OCI-LY1 (cell line): ENCODE results near the gene ELMO1.

Experiments
- H2AFZ ChIP-seq: fragments of 200-600 bp; sonication (generic), shearing (Covaris generic); 2 replicates; pipeline ENCODE4 v1.6.0; 2014; ENCODE audit warnings: antibody characterized with exemption, mild to moderate bottlenecking, low read length
- H3F3A ChIP-seq: fragments of 200-600 bp; sonication (generic), shearing (Covaris generic); 2 replicates; pipeline ENCODE4 v1.6.0; 2014; ENCODE audit warnings: mild to moderate bottlenecking, antibody characterized with exemption, low read length, moderate library complexity; ENCODE audit not compliant: insufficient read depth
- H3K27ac ChIP-seq: fragments of 200-600 bp; sonication (generic); 2 replicates; pipeline ENCODE4 v1.5.1; 2014; ENCODE audit warnings: low read length, mixed run types, mild to moderate bottlenecking, low read depth; ENCODE audit not compliant: poor library complexity, severe bottlenecking
- H3K27me3 ChIP-seq: fragments of 200-600 bp; sonication (generic); 2 replicates; pipeline ENCODE4 v1.6.0; 2014; ENCODE audit warnings: antibody characterized with exemption, mild to moderate bottlenecking, low read length, moderate library complexity; ENCODE audit not compliant: insufficient read depth
- H3K36me3 ChIP-seq: fragments of 200-600 bp; sonication (generic); 2 replicates; pipeline ENCODE4 v1.6.1; 2014; ENCODE audit warnings: mild to moderate bottlenecking, antibody characterized with exemption, low read length, moderate library complexity, mixed read lengths; ENCODE audit not compliant: insufficient read depth
- H3K4me1 ChIP-seq: fragments of 200-600 bp; sonication (generic); 2 replicates; pipeline ENCODE4 v1.5.1; 2014; ENCODE audit warnings: mild to moderate bottlenecking, low read length, moderate library complexity; ENCODE audit not compliant: insufficient read depth, severe bottlenecking
- H3K4me2 ChIP-seq: fragments of 200-600 bp; sonication (generic), shearing (Covaris generic); 2 replicates; pipeline ENCODE4 v1.6.1; 2014; ENCODE audit warnings: low read length
- H3K4me3 ChIP-seq: fragments of 200-600 bp; sonication (generic); 2 replicates; pipeline ENCODE4 v1.5.1; 2014; ENCODE audit warnings: low read length, low read depth, mild to moderate bottlenecking, mixed read lengths; ENCODE audit not compliant: poor library complexity, severe bottlenecking
- H3K79me2 ChIP-seq: fragments of 200-600 bp; shearing (Covaris generic); 2 replicates; pipeline ENCODE4 v1.6.1; 2016; ENCODE audit warnings: mixed run types, low read length, mixed read lengths; ENCODE audit not compliant: insufficient read depth
- H3K9ac ChIP-seq: fragments of 200-600 bp; sonication (generic), shearing (Covaris generic); 2 replicates; pipeline ENCODE4 v1.6.1; 2014; ENCODE audit warnings: mild to moderate bottlenecking, low read length, mixed read lengths
- H3K9me2 ChIP-seq: fragments of 200-600 bp; sonication (generic), shearing (Covaris generic); 2 replicates; pipeline ENCODE4 v1.6.1; 2014; ENCODE audit warnings: low read depth, mild to moderate bottlenecking, low read length, mixed read lengths
- H3K9me3 ChIP-seq: fragments of 200-600 bp; shearing (Covaris generic); 2 replicates; pipeline ENCODE4 v1.6.1; 2014; ENCODE audit warnings: low read length, mixed read lengths
- H4K20me1 ChIP-seq: fragments of 200-600 bp; sonication (generic), shearing (Covaris generic); 2 replicates; pipeline ENCODE4 v1.6.0; 2016; ENCODE audit warnings: mild to moderate bottlenecking, low read length; ENCODE audit not compliant: insufficient read depth
- EZH2 ChIP-seq: fragments of 200-600 bp; sonication (generic), shearing (Covaris generic); IDR thresholded peaks from 2 replicates; pipeline ENCODE4 v1.8.0; 2017; ENCODE audit warnings: borderline replicate concordance, mixed run types, mild to moderate bottlenecking, antibody characterized with exemption, low read length, moderate library complexity, mixed read lengths
- TF ChIP-seq, protein P1 (sequence below): fragments of 200-600 bp; sonication (generic), shearing (Covaris generic); IDR thresholded peaks from 2 replicates; pipeline ENCODE4 v1.5.1; 2017; ENCODE audit warnings: mild to moderate bottlenecking, antibody characterized with exemption, low read length, moderate library complexity, mixed read lengths

ELMO1 gene

DNA sequence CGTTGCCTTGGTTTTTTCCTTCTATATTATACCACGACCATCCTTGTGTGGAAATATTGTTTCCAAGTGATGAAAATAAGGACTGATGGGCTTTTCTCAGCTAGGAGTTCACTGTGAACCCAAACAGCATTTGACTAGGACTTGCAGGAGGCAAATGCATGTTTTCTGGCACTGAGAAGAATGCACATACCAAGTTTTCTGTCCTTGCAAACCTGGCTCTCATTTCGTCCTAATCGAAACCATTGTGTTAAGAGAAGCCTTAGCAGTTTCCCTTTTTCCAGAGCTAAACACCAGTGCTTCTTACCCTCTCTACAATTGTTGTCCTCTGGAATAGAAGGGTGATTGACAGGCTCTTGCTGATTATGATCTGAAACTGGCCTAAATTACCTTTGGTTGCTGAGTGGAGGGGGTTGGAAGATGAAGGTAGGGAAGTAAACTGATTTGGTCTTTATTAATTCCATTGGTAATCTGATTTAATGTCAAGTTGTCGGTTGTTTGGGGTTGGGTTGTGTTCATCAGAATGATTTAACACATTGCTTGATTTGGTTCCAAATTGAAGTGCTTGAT is 33.1 kb upstream of the ELMO1 start:
- Histone ChIP-seq H3K9me2 (no peaks in the 10 kb centered on the region), H3F3A (no peaks in the 10 kb centered on the region), H4K20me1 (no peaks in the 10 kb centered on the region), H3K27me3 (no peaks in the 10 kb centered on the region), H3K4me3 (no peak overlapping the region), H3K79me2 (no peaks in the 10 kb centered on the region), H3K9ac (no peak overlapping the region), H3K4me1 (no peaks in the 10 kb centered on the region), H2AFZ (no peak overlapping the region), H3K4me2 (no peak overlapping the region), H3K27ac (no peak overlapping the region), H3K9me3 (no peaks in the 10 kb centered on the region), H3K36me3 (no peaks in the 10 kb centered on the region)
- TF ChIP-seq, protein P1, sequence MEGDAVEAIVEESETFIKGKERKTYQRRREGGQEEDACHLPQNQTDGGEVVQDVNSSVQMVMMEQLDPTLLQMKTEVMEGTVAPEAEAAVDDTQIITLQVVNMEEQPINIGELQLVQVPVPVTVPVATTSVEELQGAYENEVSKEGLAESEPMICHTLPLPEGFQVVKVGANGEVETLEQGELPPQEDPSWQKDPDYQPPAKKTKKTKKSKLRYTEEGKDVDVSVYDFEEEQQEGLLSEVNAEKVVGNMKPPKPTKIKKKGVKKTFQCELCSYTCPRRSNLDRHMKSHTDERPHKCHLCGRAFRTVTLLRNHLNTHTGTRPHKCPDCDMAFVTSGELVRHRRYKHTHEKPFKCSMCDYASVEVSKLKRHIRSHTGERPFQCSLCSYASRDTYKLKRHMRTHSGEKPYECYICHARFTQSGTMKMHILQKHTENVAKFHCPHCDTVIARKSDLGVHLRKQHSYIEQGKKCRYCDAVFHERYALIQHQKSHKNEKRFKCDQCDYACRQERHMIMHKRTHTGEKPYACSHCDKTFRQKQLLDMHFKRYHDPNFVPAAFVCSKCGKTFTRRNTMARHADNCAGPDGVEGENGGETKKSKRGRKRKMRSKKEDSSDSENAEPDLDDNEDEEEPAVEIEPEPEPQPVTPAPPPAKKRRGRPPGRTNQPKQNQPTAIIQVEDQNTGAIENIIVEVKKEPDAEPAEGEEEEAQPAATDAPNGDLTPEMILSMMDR: no peak
- TF ChIP-seq EZH2: no peak

DNA sequence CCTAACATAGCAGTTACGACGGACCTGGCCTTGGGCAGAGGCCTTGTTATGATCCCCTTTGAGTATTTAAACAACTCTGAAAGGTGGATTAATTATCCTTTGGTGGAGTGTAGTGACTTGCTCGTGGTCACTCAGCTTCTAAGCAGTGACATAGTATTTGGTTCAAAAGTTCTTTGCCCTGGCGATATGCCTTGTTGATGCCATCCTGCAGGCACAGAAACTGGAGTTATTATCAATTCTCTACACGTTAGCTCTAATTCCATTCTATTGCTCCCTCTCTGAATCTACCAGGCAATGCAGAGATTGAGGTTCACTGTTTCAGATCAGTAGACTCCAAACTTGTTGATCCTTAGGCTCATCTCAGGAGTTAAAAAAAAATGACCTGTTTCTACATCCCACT is 32.5 kb upstream of the ELMO1 start:
- H3K27ac ChIP-seq: no peak overlapping the region

DNA sequence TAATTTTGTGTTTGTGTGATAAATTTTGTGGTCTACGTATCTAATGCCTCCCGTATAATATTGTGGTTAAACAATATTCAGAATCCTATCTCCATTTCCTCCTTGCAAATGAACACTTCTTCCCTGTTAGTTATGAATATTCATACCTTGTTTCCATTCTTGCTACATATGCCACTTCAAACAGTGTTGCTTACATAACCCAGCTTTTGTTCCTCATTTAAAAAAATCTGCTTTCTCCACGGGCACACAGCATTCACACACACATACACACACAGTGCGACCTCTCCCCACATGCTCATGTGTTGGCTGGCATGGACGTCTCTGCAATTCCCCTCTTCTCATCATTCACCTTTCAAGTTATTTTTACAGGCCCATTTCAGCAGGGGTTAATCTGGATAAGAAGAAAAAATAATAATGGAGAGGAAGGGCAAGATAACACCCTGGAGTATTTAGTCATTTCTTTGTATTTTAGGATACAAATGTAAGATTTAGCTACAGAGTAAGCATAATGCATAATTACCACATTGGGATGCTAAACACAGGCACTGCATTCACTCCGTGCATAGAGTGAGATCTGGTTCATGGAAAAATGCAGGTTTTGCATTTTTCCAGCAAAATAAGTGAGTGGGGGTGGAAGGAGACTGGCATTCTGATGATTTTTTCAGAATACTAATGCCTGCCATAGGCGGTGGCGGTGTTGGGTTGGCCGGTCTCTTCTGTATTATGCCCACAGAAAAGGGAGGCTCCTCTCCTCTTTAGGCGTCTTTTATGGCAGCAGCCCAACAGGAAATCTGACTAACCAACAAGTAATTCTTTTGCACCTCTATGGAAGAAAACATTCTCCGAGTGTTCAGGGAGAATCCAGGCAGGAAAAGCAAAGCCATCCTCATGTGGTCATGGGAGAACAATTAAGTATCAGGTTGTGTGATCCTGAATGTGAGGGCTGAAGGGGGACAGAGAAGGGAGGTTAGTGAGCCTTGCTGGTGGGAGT is 31.7 kb upstream of the ELMO1 start:
- H3K36me3 ChIP-seq: no peaks in the 10 kb centered on the region
- H4K20me1 ChIP-seq: no peaks in the 10 kb centered on the region
- H3K79me2 ChIP-seq: no peaks in the 10 kb centered on the region
- no peak overlapping the region for H3K9ac ChIP-seq
- TF ChIP-seq, protein P1: no peak
- TF ChIP-seq EZH2: no peak
- H3F3A ChIP-seq: no peaks in the 10 kb centered on the region
- H3K4me3 ChIP-seq: no peak overlapping the region
- no peaks in the 10 kb centered on the region for H3K9me3 ChIP-seq
- H3K9me2 ChIP-seq: no peaks in the 10 kb centered on the region
- no peak overlapping the region for H3K4me2 ChIP-seq
- H3K4me1 ChIP-seq: no peaks in the 10 kb centered on the region
- no peaks in the 10 kb centered on the region for H3K27me3 ChIP-seq
- H3K27ac ChIP-seq: no peak overlapping the region
- no peak overlapping the region for H2AFZ ChIP-seq

More for the DNA sequence above, 32.5 kb upstream of the ELMO1 start:
- no peak overlapping the region for H3K4me2 ChIP-seq
- no peaks in the 10 kb centered on the region for H3K9me2 ChIP-seq
- no peaks in the 10 kb centered on the region for H3K36me3 ChIP-seq
- H3K9ac ChIP-seq: no peak overlapping the region
- TF ChIP-seq, protein P1: no peak
- no peak for TF ChIP-seq EZH2
- no peak overlapping the region for H2AFZ ChIP-seq
- H4K20me1 ChIP-seq: no peaks in the 10 kb centered on the region
- no peaks in the 10 kb centered on the region for H3K27me3 ChIP-seq
- H3K9me3 ChIP-seq: no peaks in the 10 kb centered on the region
- H3K4me1 ChIP-seq: no peaks in the 10 kb centered on the region
- H3F3A ChIP-seq: no peaks in the 10 kb centered on the region
- H3K79me2 ChIP-seq: no peaks in the 10 kb centered on the region
- H3K4me3 ChIP-seq: no peak overlapping the region
